Measurements from ENCODE around the gene SYDE2.

SYDE2 gene

GRCh38 chr1:85124091-85124490, 76.7 kb downstream of the SYDE2 start:
- no peak for TF ChIP-seq CTCF (IDR thresholded peaks at IDR 0.05; ENCODE audit: insufficient read depth, missing control alignments)
- DNase-seq (ENCODE audit: insufficient read length, low spot score) (no peak), FAIRE-seq (no peak)

- no peak for FAIRE-seq
- DNase-seq (ENCODE audit: insufficient read length, low spot score) = no peak
- TF ChIP-seq CTCF (IDR thresholded peaks at IDR 0.05; ENCODE audit: insufficient read depth, missing control alignments) = no peak
These were observed 78.6 kb downstream of the SYDE2 start for GRCh38 chr1:85122169-85122568.

GRCh38 chr1:85121744-85122143, 79.1 kb downstream of the SYDE2 start:
- FAIRE-seq (no peak), DNase-seq (ENCODE audit: insufficient read length, low spot score) (no peak)
- TF ChIP-seq CTCF (IDR thresholded peaks at IDR 0.05; ENCODE audit: insufficient read depth, missing control alignments) = no peak

GRCh38 chr1:85118751-85119150, 82.1 kb downstream of the SYDE2 start:
- FAIRE-seq = no peak
- no peak for TF ChIP-seq CTCF (IDR thresholded peaks at IDR 0.05; ENCODE audit: insufficient read depth, missing control alignments)
- no peak for DNase-seq (ENCODE audit: insufficient read length, low spot score)

GRCh38 chr1:85116856-85117255, 84.0 kb downstream of the SYDE2 start:
- DNase-seq (ENCODE audit: insufficient read length, low spot score) = no peak
- no peak for TF ChIP-seq CTCF (IDR thresholded peaks at IDR 0.05; ENCODE audit: insufficient read depth, missing control alignments)
- FAIRE-seq = peak; percentile 35

GRCh38 chr1:85115933-85116332, 84.9 kb downstream of the SYDE2 start:
- FAIRE-seq (no peak), DNase-seq (ENCODE audit: insufficient read length, low spot score) (no peak)

GRCh38 chr1:85111695-85112094, 89.1 kb downstream of the SYDE2 start:
- no peak for FAIRE-seq
- DNase-seq (ENCODE audit: insufficient read length, low spot score) = no peak
- TF ChIP-seq CTCF (IDR thresholded peaks at IDR 0.05; ENCODE audit: insufficient read depth, missing control alignments) = no peak

More at GRCh38 chr1:85115933-85116332, 84.9 kb downstream of the SYDE2 start:
- no peak for TF ChIP-seq CTCF (IDR thresholded peaks at IDR 0.05; ENCODE audit: insufficient read depth, missing control alignments)

All from D721Med (cell line).